Mucosa of rectum (tissue), 2 donors: ENCODE measurements around the gene VEGFA.

ENCODE experiments used
- H3K27ac ChIP-seq, 2 donors: one replicate each; pipeline ENCODE4 v1.7.0; 2013; ENCODE audit warnings: inconsistent platforms in 2 of 2, low read depth in 2 of 2, low read length in 2 of 2
- H3K27me3 ChIP-seq, 2 donors: one replicate each; pipeline ENCODE4 v1.7.0; 2013; ENCODE audit warnings: low read length in 2 of 2; ENCODE audit not compliant: control insufficient read depth in 2 of 2, insufficient read depth in 2 of 2
- H3K36me3 ChIP-seq, 2 donors: one replicate each; pipeline ENCODE4 v1.7.0; 2013; ENCODE audit warnings: low read length in 2 of 2; ENCODE audit not compliant: control insufficient read depth in 2 of 2, insufficient read depth in 2 of 2
- H3K4me1 ChIP-seq, 2 donors: one replicate each; pipeline ENCODE4 v1.7.0; 2013; ENCODE audit warnings: low read length in 2 of 2, mild to moderate bottlenecking in 1 of 2; ENCODE audit not compliant: control insufficient read depth in 2 of 2, insufficient read depth in 2 of 2
- H3K4me3 ChIP-seq, 2 donors: one replicate each; pipeline ENCODE4 v1.7.0; 2013; ENCODE audit warnings: low read length in 2 of 2
- H3K9ac ChIP-seq, 2 donors: one replicate each; pipeline ENCODE4 v1.7.0; 2013; ENCODE audit warnings: low read length in 2 of 2, low read depth in 1 of 2, mild to moderate bottlenecking in 1 of 2
- H3K9me3 ChIP-seq, 2 donors: one replicate each; pipeline ENCODE4 v1.7.0; 2013; ENCODE audit warnings: low read length in 2 of 2; ENCODE audit not compliant: control insufficient read depth in 2 of 2
- donor health status: healthy.
- donor health status: Normal muscosa, but diverticular disease.

VEGFA gene

GRCh38 chr6:43786664-43787329 lies 16.8 kb downstream of the VEGFA start:
- no peak overlapping the region for H3K9ac ChIP-seq
- H3K36me3 ChIP-seq: peaks cover 28 to 34% of the 10 kb centered on the region in 2 donors
- no peak overlapping the region for H3K27ac ChIP-seq
- H3K4me1 ChIP-seq: no peaks in the 10 kb centered on the region
- H3K4me3 ChIP-seq: no peak overlapping the region
- no peaks in the 10 kb centered on the region for H3K9me3 ChIP-seq
- H3K27me3 ChIP-seq: no peaks in the 10 kb centered on the region

GRCh38 chr6:43788301-43788700 lies 18.3 kb downstream of the VEGFA start:
- Histone ChIP-seq H3K4me3 (no peak overlapping the region), H3K9me3 (no peaks in the 10 kb centered on the region), H3K9ac (no peak overlapping the region), H3K27me3 (no peaks in the 10 kb centered on the region), H3K27ac (no peak overlapping the region), H3K36me3 (peaks cover 16 to 19% of the 10 kb centered on the region in 2 donors), H3K4me1 (no peaks in the 10 kb centered on the region)

DNA sequence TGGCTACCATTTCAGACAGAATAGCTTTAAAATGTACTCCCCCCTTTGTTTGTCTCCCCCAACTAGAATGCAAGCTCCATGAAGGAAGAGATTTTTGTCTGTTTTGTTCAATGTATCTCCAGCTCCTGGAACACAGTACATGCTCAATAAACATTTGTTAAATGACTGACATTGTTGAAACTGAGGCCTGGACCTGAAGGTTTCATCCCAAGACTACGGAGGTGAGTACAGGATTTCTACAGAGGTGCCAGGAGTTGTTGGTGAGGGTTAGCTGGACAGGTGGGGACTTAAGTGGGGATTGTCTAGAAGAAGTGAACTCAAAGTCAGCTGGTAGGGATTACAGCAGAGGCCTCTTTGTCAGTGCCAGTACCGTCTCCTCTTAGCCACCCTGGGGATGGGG lies 19.4 kb downstream of the VEGFA start:
- Histone ChIP-seq H3K4me1 (no peaks in the 10 kb centered on the region), H3K36me3 (peaks cover 9 to 10% of the 10 kb centered on the region in 2 donors), H3K27ac (peak overlapping the region in 1 of 2 donors; percentile 9), H3K4me3 (no peak overlapping the region), H3K9ac (no peak overlapping the region), H3K27me3 (no peaks in the 10 kb centered on the region), H3K9me3 (no peaks in the 10 kb centered on the region)

GRCh38 chr6:43790031-43790430 lies 20.0 kb downstream of the VEGFA start:
- no peak overlapping the region for H3K9ac ChIP-seq
- peak overlapping the region in 1 of 2 donors; percentile 9 for H3K27ac ChIP-seq

DNA sequence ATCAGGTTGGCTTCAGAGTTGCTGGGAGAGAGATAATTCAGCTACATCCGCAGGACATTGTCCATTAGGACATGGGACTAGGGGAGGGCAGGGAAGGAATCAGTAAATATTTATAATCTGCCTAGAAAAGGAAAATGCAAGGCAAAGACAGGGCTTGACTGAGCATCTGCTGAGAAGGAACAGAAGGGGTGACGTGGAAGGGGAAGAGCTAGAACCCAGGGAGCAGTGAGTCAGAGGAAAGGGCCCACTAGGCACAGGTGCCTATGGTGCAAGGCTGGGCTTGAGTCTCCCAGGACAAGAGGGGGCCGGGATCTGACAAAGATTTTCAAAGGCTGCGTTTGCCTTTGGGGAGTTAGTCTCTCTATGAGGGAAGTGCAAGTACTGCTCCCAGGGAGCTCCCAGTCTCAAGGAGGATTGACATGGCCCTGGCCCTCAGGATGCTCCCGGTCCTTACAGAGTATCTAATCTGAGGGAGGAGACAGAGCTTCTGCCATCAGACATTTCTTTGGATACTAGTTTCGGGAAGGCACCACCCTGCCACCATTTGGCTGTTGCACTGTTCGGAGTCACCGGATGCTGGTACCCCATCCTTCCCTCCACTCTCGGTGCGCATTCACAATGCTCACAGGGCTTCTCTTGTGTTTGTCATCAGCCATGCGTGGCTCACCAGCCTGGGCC lies 21.9 kb downstream of the VEGFA start:
- Histone ChIP-seq H3K4me3 (no peak overlapping the region), H3K9ac (no peak overlapping the region), H3K4me1 (no peaks in the 10 kb centered on the region), H3K27me3 (no peaks in the 10 kb centered on the region), H3K27ac (peak overlapping the region in 1 of 2 donors; percentile 26), H3K36me3 (no peaks in the 10 kb centered on the region), H3K9me3 (no peaks in the 10 kb centered on the region)

More at GRCh38 chr6:43790031-43790430, 20.0 kb downstream of the VEGFA start:
- no peaks in the 10 kb centered on the region for H3K9me3 ChIP-seq
- no peak overlapping the region for H3K4me3 ChIP-seq
- H3K27me3 ChIP-seq: no peaks in the 10 kb centered on the region
- peaks cover 5 to 6% of the 10 kb centered on the region in 2 donors for H3K36me3 ChIP-seq
- H3K4me1 ChIP-seq: no peaks in the 10 kb centered on the region

DNA sequence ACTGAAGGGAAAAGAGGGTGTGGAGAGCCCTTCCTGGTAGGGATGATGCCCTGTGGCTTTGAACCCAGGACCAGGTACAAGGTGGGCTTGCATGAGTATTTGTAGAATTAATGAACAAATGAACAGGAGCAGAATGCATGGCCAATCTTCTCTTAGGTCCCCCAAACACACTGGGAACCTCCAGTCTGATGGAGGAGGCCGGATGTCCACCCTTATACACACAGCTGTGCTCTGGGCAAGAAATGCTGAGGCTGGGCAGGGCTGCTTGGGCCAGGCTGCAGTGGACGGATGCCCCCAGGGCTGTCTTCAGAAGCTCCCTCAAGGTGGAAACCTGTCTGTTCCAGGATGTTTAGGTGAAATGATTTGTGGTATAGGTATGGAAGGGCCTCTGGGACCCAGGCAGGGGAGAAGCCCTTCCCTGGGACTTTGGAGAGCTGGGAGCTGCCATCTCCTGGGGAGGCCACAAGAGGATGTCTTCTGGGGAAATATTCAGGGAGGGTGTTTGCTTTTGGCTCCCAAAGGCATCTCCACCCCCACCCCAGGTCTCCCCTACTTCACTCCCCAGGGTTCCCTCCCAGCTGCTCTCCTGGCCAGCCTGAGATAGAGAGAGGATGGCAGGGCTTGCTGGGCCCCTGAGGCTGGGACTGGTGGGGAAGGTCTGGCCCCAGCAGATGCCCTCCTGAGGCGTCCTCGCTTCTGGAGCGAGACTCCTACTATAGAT lies 23.3 kb downstream of the VEGFA start:
- Histone ChIP-seq H3K36me3 (no peaks in the 10 kb centered on the region), H3K9me3 (no peaks in the 10 kb centered on the region), H3K27ac (no peak overlapping the region), H3K4me3 (no peak overlapping the region), H3K4me1 (peaks cover 2 to 5% of the 10 kb centered on the region in 2 donors), H3K9ac (no peak overlapping the region), H3K27me3 (no peaks in the 10 kb centered on the region)

GRCh38 chr6:43793875-43794242 lies 23.8 kb downstream of the VEGFA start:
- Histone ChIP-seq H3K4me1 (peaks cover 8 to 10% of the 10 kb centered on the region in 2 donors), H3K4me3 (no peak overlapping the region), H3K36me3 (no peaks in the 10 kb centered on the region), H3K9me3 (no peaks in the 10 kb centered on the region), H3K27ac (no peak overlapping the region), H3K27me3 (no peaks in the 10 kb centered on the region), H3K9ac (no peak overlapping the region)

DNA sequence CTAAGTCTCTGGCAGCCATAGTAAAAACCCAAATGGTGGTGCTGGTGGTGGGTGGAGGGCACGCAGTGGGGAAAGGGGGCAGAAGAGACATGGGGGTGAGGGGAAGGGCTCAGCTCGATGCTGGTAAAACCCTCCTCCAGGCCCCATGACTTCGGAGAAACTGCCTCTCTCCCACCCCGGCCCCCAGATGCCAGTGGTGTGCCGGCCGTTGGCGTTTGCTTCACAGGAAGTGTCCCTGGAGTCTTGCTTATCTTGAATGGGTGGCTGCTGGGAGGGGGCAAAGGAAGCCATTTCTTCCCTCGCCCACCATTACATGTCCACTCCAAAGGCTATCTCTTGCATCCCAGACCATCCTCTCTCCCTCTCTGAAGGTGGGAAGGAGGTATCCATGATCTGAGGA lies 25.4 kb downstream of the VEGFA start:
- Histone ChIP-seq H3K36me3 (no peaks in the 10 kb centered on the region), H3K4me1 (peaks cover 20 to 24% of the 10 kb centered on the region in 2 donors), H3K9ac (no peak overlapping the region), H3K27ac (no peak overlapping the region), H3K9me3 (no peaks in the 10 kb centered on the region), H3K4me3 (no peak overlapping the region), H3K27me3 (no peaks in the 10 kb centered on the region)

- peaks cover 20 to 24% of the 10 kb centered on the region in 2 donors for H3K4me1 ChIP-seq
- H3K27ac ChIP-seq: no peak overlapping the region
- H3K9me3 ChIP-seq: no peaks in the 10 kb centered on the region
- H3K9ac ChIP-seq: no peak overlapping the region
- no peaks in the 10 kb centered on the region for H3K36me3 ChIP-seq
- no peaks in the 10 kb centered on the region for H3K27me3 ChIP-seq
- H3K4me3 ChIP-seq: no peak overlapping the region
Measured at GRCh38 chr6:43796168-43796567, 26.2 kb downstream of the VEGFA start.
